Fibroblast of skin of abdomen (primary cell): ENCODE data around the gene SLAMF8.

ENCODE experiments used
- DNase-seq: peaks from one replicate; pipeline ENCODE4 v3.0.0-alpha.2; 2013

SLAMF8 gene

GRCh38 chr1:159873530-159874143 is 47.0 kb downstream of the SLAMF8 start:
- no peak for DNase-seq

- DNase-seq: no peak
These were observed 51.2 kb downstream of the SLAMF8 start for GRCh38 chr1:159877695-159878444.

DNA sequence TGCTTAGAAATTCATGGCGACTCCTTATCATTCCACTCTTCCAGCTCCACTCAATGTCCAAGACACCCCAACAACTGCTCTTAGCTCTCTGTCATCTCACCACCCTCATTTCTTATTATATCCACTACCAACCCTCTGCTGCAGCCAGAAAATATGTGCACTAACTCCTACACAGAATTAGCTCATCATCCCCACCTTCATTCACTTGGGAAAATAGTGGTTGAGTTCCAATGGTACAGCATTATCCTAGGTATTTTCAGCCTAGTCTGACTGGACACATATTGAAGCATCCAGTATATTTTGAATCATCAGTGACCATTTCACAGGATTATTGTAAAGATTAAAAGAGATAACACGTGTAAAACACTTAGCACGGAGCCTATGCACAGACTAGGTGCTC is 52.5 kb downstream of the SLAMF8 start:
- DNase-seq: no peak

DNA sequence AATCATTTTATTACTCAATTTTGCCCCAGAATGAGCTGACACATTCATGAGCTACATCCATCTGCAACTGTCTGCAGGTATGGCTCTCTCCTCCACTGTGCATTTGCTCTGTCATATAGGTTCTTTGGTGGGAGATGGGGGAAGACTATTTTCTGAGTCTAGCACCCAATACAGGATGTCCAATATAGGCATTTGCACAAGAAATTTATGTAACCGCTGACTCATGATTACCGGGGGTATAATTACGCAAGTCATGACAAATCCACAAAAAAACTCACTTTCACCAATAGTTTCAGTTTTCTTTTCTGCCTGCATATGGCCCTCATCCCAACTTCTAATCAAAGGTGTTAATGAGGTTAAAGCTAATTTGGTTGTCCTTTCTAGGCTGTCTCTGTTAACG is 53.3 kb downstream of the SLAMF8 start:
- peak; percentile 74 for DNase-seq

DNA sequence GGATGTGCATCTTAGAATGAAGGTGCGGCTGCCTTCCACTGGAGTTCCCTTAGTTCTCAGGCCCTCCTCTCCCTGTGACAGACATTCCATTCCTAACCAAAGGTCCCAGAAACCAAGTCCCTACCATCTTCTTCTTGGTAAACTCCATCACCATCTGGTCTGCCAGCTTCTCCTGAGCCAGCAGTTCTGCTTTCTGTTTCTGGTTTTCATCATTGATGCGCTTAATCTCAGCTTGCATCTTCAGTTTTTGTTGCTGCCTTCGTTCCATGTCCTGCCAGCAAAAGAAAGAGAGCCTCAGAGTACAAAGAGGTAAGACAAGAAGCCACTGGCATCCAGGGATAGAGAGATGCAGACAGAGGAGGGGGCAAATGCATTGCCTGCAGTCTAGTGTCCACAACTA is 53.8 kb downstream of the SLAMF8 start:
- no peak for DNase-seq

DNA sequence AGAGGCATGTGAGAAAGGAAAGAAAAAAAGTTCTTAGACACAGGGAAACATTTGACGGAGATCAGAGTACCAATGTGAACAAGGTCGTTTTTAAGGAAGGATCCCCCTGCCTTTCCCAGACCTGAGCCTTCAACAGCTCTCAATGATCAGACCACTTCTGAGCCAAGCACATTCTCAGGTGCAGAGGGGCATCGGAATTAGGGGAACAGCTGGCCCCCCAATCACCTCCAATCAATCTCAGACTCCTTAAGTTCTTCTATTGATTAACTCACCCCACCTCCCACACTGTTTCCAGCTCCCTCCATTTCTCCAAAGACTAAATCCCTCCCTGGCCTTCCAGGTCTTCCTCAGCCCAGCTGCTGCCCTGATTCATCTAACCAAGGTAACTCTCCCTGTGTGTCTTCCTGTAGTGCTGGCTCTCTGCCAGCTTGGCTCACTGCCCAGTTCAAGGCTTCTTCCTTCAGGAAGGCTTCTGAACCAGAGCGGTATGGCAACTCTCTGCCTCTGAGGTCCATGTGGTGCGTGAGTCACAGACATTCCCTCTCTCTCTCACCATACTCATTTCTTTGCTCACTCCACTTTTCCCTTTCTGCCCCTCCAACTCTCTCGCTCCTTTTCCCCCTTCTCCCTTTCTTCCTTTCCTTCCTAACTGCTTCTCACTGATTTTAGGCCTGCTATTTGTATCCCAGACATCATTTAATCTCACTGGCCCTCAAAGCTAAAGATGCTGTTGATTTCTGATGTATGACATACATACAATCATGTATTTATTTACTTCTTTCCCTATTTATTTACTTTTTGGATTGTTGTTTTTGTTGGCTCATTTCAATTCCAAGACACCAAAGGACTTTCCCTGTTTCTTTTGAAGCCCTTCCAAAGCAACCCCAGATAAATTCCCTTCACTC is 55.2 kb downstream of the SLAMF8 start:
- DNase-seq: peak; percentile 98

GRCh38 chr1:159882527-159882862 is 55.8 kb downstream of the SLAMF8 start:
- peak; percentile 22 for DNase-seq

GRCh38 chr1:159883134-159883533 is 56.5 kb downstream of the SLAMF8 start:
- DNase-seq: no peak

- DNase-seq: no peak
These were observed 57.6 kb downstream of the SLAMF8 start for GRCh38 chr1:159884296-159884695.
